Measurements from ENCODE around the gene C1QTNF8. TPM values are rescaled to one million over a fixed set of nuclear protein-coding genes. Genes with fewer than 3 reads are reported as not detected.

Gene C1QTNF8
- total and polyA plus RNA-seq, 4 donors: 1.2 to 1.4 TPM; not detected in 2

- 68 to 70% methylated on average over 22 of the region's 22 CpGs for WGBS, 2 donors
- H3K27me3 ChIP-seq (ENCODE audit: control insufficient read depth in 1 of 2, insufficient read depth in 2 of 2, low read length in 1 of 2): no peaks in the 10 kb centered on the region
- no peak for ATAC-seq (ENCODE audit: low FRiP score)
- no peak for DNase-seq
- no peaks in the 10 kb centered on the region for H3K9me3 ChIP-seq (ENCODE audit: control insufficient read depth, low read length)
- H3K4me3 ChIP-seq (ENCODE audit: low read length in 2 of 2): no peak overlapping the region
- no peak overlapping the region for H3K27ac ChIP-seq (ENCODE audit: low read depth in 1 of 2, low read length in 2 of 2)
- intact Hi-C loops (cut with DNase I): no loop called here
- H3K4me1 ChIP-seq (ENCODE audit: control insufficient read depth in 1 of 2, insufficient read depth in 2 of 2, low read length in 2 of 2): no peaks in the 10 kb centered on the region
- H3K36me3 ChIP-seq (ENCODE audit: control insufficient read depth in 1 of 2, insufficient read depth in 2 of 2, low read length in 1 of 2): no peaks in the 10 kb centered on the region
Measured at GRCh38 chr16:1107141-1107540, 11.1 kb upstream of the C1QTNF8 start.

DNA sequence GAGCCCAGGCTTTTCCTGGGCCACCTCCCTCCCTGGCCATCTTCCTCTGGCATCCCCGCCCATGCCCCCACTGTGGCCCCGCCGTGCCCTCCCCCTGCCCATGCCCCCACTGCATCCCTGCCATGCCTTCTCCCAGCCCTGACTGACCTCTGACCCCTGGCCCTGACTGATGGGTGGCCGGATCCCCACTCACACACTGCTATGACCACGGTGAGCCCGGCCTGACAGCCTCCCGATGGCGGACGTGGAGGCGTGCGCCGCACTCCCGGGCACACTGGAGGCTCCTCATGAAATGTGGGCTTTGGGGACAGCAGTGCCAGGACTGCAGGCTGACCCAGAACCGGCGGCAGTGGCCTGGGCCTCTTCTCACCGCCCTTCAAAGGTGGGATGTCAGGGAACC, 10.6 kb upstream of the C1QTNF8 start:
- Histone ChIP-seq H3K9me3 (ENCODE audit: control insufficient read depth, low read length) (no peaks in the 10 kb centered on the region), H3K4me3 (ENCODE audit: low read length in 2 of 2) (no peak overlapping the region), H3K36me3 (ENCODE audit: control insufficient read depth in 1 of 2, insufficient read depth in 2 of 2, low read length in 1 of 2) (no peaks in the 10 kb centered on the region), H3K27ac (ENCODE audit: low read depth in 1 of 2, low read length in 2 of 2) (no peak overlapping the region), H3K4me1 (ENCODE audit: control insufficient read depth in 1 of 2, insufficient read depth in 2 of 2, low read length in 2 of 2) (no peaks in the 10 kb centered on the region), H3K27me3 (ENCODE audit: control insufficient read depth in 1 of 2, insufficient read depth in 2 of 2, low read length in 1 of 2) (no peaks in the 10 kb centered on the region)
- intact Hi-C loops (cut with DNase I): loop anchor here (1.0 kb wide), 1 partner anchor 88 kb away; no protein-coding TSS in a partner anchor
- 68 to 71% methylated on average over 16 of the region's 16 CpGs for WGBS, 2 donors
- DNase-seq (no peak), ATAC-seq (ENCODE audit: low FRiP score) (no peak)

- ATAC-seq (ENCODE audit: low FRiP score) (peak; percentile 72), DNase-seq (peak; percentile 67 to 91)
- 20 to 22% methylated on average over 22 to 26 of the region's 26 CpGs for WGBS, 2 donors
- intact Hi-C loops (cut with DNase I): loop anchor here (1.0 kb wide), 1 partner anchor 88 kb away; no protein-coding TSS in a partner anchor
- no peaks in the 10 kb centered on the region for H3K9me3 ChIP-seq (ENCODE audit: control insufficient read depth, low read length)
- no peaks in the 10 kb centered on the region for H3K4me1 ChIP-seq (ENCODE audit: control insufficient read depth in 1 of 2, insufficient read depth in 2 of 2, low read length in 2 of 2)
- H3K36me3 ChIP-seq (ENCODE audit: control insufficient read depth in 1 of 2, insufficient read depth in 2 of 2, low read length in 1 of 2): no peaks in the 10 kb centered on the region
- no peaks in the 10 kb centered on the region for H3K27me3 ChIP-seq (ENCODE audit: control insufficient read depth in 1 of 2, insufficient read depth in 2 of 2, low read length in 1 of 2)
- no peak overlapping the region for H3K27ac ChIP-seq (ENCODE audit: low read depth in 1 of 2, low read length in 2 of 2)
- H3K4me3 ChIP-seq (ENCODE audit: low read length in 2 of 2): no peak overlapping the region
Measured at GRCh38 chr16:1105888-1106620, 10.0 kb upstream of the C1QTNF8 start.

- intact Hi-C loops (cut with DNase I): loop anchor here (1.0 to 2.0 kb wide), 2 partner anchors 45 to 46 kb away; no protein-coding TSS in a partner anchor
- H3K27me3 ChIP-seq (ENCODE audit: control insufficient read depth in 1 of 2, insufficient read depth in 2 of 2, low read length in 1 of 2): no peaks in the 10 kb centered on the region
- ATAC-seq (ENCODE audit: low FRiP score) (no peak), DNase-seq (no peak)
- H3K36me3 ChIP-seq (ENCODE audit: control insufficient read depth in 1 of 2, insufficient read depth in 2 of 2, low read length in 1 of 2): no peaks in the 10 kb centered on the region
- H3K4me3 ChIP-seq (ENCODE audit: low read length in 2 of 2): no peak overlapping the region
- no peaks in the 10 kb centered on the region for H3K9me3 ChIP-seq (ENCODE audit: control insufficient read depth, low read length)
- H3K27ac ChIP-seq (ENCODE audit: low read depth in 1 of 2, low read length in 2 of 2): no peak overlapping the region
- WGBS, 2 donors: 47 to 52% methylated on average over 11 of the region's 11 CpGs
- no peaks in the 10 kb centered on the region for H3K4me1 ChIP-seq (ENCODE audit: control insufficient read depth in 1 of 2, insufficient read depth in 2 of 2, low read length in 2 of 2)
Measured at GRCh38 chr16:1103636-1103980, 7.6 kb upstream of the C1QTNF8 start.

DNA sequence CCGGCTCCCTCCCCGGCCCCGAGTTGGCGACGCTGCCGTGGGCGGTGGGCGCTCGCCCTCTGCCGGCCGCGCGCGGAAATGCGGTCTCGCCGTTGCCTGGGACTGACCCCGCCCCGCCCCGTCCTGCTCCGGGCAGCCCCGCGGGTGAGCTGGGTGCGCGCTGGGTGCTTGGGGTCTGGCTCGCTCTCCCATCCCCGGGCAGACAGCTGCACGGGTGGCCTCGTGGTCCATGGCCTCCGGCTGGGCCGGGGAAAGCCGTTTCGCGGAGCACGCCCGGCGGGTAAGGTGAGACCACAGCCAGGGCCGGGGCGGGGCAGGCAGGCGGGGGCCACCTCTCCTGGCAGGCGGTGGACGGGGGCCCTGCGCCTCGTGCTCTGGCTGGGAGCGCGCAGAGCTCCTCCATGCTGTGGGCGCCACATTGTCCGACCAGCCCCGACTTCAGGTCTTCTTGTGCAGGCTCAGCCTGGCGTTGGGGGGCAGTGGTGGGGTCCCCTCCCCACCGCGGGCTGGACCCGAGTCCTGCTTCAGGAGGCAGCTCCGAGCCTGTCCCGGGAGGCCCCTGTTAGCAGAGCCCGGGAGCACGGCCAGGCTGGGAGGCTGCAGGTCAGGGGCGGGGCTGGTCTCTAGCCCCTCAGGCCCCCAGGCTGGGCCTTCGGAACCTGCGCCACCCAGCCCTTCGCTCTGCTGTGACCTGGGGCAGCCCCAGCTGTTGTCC, 7.0 kb upstream of the C1QTNF8 start:
- intact Hi-C loops (cut with DNase I): loop anchor here (1.0 to 2.0 kb wide), 2 partner anchors 44 to 46 kb away; no protein-coding TSS in a partner anchor
- Histone ChIP-seq H3K4me1 (ENCODE audit: control insufficient read depth in 1 of 2, insufficient read depth in 2 of 2, low read length in 2 of 2) (no peaks in the 10 kb centered on the region), H3K9me3 (ENCODE audit: control insufficient read depth, low read length) (no peaks in the 10 kb centered on the region), H3K4me3 (ENCODE audit: low read length in 2 of 2) (no peak overlapping the region), H3K27me3 (ENCODE audit: control insufficient read depth in 1 of 2, insufficient read depth in 2 of 2, low read length in 1 of 2) (no peaks in the 10 kb centered on the region), H3K27ac (ENCODE audit: low read depth in 1 of 2, low read length in 2 of 2) (no peak overlapping the region), H3K36me3 (ENCODE audit: control insufficient read depth in 1 of 2, insufficient read depth in 2 of 2, low read length in 1 of 2) (no peaks in the 10 kb centered on the region)
- DNase-seq: peak in 1 of 2 donors; percentile 91
- 8 to 12% methylated on average over 31 to 61 of the region's 61 CpGs for WGBS, 2 donors
- ATAC-seq (ENCODE audit: low FRiP score): no peak

DNA sequence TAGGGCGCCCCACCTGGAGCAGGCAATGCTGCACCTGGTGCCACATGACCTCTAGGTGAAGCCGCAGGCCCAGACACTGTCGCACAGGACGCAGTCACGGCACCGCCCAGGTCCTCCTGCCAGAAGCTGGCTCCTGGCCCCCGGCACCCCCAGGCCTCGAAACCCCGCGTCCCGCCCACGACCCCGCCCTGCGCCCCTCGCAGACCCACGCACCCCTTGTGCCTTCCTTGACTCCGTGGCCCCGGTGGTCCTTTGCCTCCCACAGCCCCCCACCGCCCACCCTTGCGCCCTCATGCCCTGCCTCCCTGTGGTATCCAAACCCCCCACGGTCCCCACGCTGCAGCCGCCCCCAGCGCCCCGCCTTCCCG, 6.3 kb upstream of the C1QTNF8 start:
- no peak for ATAC-seq (ENCODE audit: low FRiP score)
- Histone ChIP-seq H3K27me3 (ENCODE audit: control insufficient read depth in 1 of 2, insufficient read depth in 2 of 2, low read length in 1 of 2) (no peaks in the 10 kb centered on the region), H3K27ac (ENCODE audit: low read depth in 1 of 2, low read length in 2 of 2) (no peak overlapping the region), H3K36me3 (ENCODE audit: control insufficient read depth in 1 of 2, insufficient read depth in 2 of 2, low read length in 1 of 2) (no peaks in the 10 kb centered on the region), H3K4me1 (ENCODE audit: control insufficient read depth in 1 of 2, insufficient read depth in 2 of 2, low read length in 2 of 2) (no peaks in the 10 kb centered on the region), H3K4me3 (ENCODE audit: low read length in 2 of 2) (no peak overlapping the region), H3K9me3 (ENCODE audit: control insufficient read depth, low read length) (no peaks in the 10 kb centered on the region)
- no peak for DNase-seq
- WGBS, 2 donors: 62 to 64% methylated on average over 23 to 26 of the region's 26 CpGs
- intact Hi-C loops (cut with DNase I): loop anchor here in 1 of 2 donors (2.0 kb wide), 1 partner anchor 44 kb away; no protein-coding TSS in a partner anchor

DNA sequence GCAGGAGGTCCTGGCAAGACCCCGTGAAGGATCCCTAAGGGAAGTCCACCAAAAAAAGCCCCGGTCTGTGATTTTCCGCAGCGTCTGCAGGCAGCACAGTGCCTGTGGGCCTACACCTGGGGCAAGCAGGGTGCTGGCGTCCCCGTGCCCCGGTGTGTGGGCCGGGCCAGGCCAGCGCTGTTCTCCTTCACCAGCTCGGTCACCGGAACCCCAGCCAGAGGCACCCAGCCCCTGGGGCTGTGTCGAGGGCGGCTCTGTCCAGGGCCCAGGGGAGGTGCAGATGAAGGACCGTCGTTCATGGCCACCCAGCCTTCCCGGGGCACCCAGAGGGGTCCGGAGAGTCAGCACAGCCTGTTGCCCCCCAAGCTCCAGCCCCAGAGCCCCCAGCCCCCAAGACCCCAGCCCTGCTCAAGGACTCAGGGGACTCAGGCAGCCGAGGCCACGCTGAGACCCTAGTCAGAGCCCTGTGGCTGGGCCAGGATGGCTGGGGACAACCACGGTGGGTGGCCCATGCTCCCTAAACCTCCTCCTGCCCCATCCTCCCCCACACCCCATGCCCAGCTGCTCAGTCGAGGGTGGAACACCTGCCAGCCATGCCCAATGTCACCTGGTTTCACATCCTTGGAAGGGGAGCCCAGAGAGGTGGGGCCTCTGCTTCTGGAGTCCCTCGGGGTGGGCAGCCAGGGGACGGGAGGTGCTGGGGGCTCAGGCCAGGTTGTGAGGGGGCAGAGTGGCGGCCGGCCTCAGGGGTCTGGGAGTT, 5.7 kb upstream of the C1QTNF8 start:
- intact Hi-C loops (cut with DNase I): loop anchor here in 1 of 2 donors (2.0 kb wide), 1 partner anchor 43 kb away; no protein-coding TSS in a partner anchor
- ATAC-seq (ENCODE audit: low FRiP score): no peak

GRCh38 chr16:1101133-1101532, 5.1 kb upstream of the C1QTNF8 start:
- 61 to 76% methylated on average over 25 of the region's 25 CpGs for WGBS, 2 donors
- ATAC-seq (ENCODE audit: low FRiP score) (no peak), DNase-seq (no peak)
- intact Hi-C loops (cut with DNase I): no loop called here
- Histone ChIP-seq H3K9me3 (ENCODE audit: control insufficient read depth, low read length) (no peaks in the 10 kb centered on the region), H3K27ac (ENCODE audit: low read depth in 1 of 2, low read length in 2 of 2) (no peak overlapping the region), H3K36me3 (ENCODE audit: control insufficient read depth in 1 of 2, insufficient read depth in 2 of 2, low read length in 1 of 2) (no peaks in the 10 kb centered on the region), H3K4me1 (ENCODE audit: control insufficient read depth in 1 of 2, insufficient read depth in 2 of 2, low read length in 2 of 2) (no peaks in the 10 kb centered on the region), H3K4me3 (ENCODE audit: low read length in 2 of 2) (no peak overlapping the region), H3K27me3 (ENCODE audit: control insufficient read depth in 1 of 2, insufficient read depth in 2 of 2, low read length in 1 of 2) (no peaks in the 10 kb centered on the region)

More for the DNA sequence above, 5.7 kb upstream of the C1QTNF8 start:
- DNase-seq: no peak
- 78 to 83% methylated on average over 25 of the region's 25 CpGs for WGBS, 2 donors
- Histone ChIP-seq H3K4me3 (ENCODE audit: low read length in 2 of 2) (no peak overlapping the region), H3K4me1 (ENCODE audit: control insufficient read depth in 1 of 2, insufficient read depth in 2 of 2, low read length in 2 of 2) (no peaks in the 10 kb centered on the region), H3K27me3 (ENCODE audit: control insufficient read depth in 1 of 2, insufficient read depth in 2 of 2, low read length in 1 of 2) (no peaks in the 10 kb centered on the region), H3K36me3 (ENCODE audit: control insufficient read depth in 1 of 2, insufficient read depth in 2 of 2, low read length in 1 of 2) (no peaks in the 10 kb centered on the region), H3K9me3 (ENCODE audit: control insufficient read depth, low read length) (no peaks in the 10 kb centered on the region), H3K27ac (ENCODE audit: low read depth in 1 of 2, low read length in 2 of 2) (no peak overlapping the region)
